SH-SY5Y (cell line): ENCODE measurements around the gene TMEM130.

Source experiments
- GATA2 ChIP-seq: IDR thresholded peaks from 2 replicates; pipeline ENCODE4 v1.6.1; 2011; ENCODE audit warnings: mild to moderate bottlenecking, low read depth, low read length
- GATA3 ChIP-seq: IDR thresholded peaks from 2 replicates; pipeline ENCODE4 v1.6.1; 2011; ENCODE audit warnings: low read depth, mild to moderate bottlenecking, low read length, moderate library complexity

GRCh38 chr7:98821348-98821747, 48.5 kb downstream of the TMEM130 start:
- TF ChIP-seq GATA2 (no peak), GATA3 (no peak)
